Lower leg skin (tissue), 4 donors: ENCODE measurements around the gene RAD51B. TPM values are rescaled to one million over a fixed set of nuclear protein-coding genes. Genes with fewer than 3 reads are reported as not detected.
A peak's percentile ranks its signal among the peaks of the same experiment; 100 is the strongest.

Experiments
- DNase-seq, 2 donors: peaks; one replicate each; pipeline ENCODE4 v3.0.0-alpha.2; 2019; ENCODE audit warnings: low spot score in 2 of 2
- H3K4me3 ChIP-seq: fragments of 200-600 bp; sonication (generic); 2 replicates; pipeline ENCODE4 v1.5.1; 2017; ENCODE audit warnings: mild to moderate bottlenecking, low read depth; ENCODE audit not compliant: poor library complexity, severe bottlenecking
- POLR2A ChIP-seq, 2 donors: fragments of 450-650 bp; IDR thresholded peaks; one replicate each; pipeline ENCODE4 v1.6.1; 2016 to 2017; ENCODE audit warnings: antibody characterized with exemption in 2 of 2, mild to moderate bottlenecking in 1 of 2, moderate library complexity in 1 of 2
- WGBS, 2 donors: methylation state at CpG; one replicate each; pipeline ENCODE4 v1.1.5; 2018; 5-methylcytosine and 5-hydroxymethylcytosine counted together
- intact Hi-C: fragments of 100-400 bp; cut with DNase I; formaldehyde crosslinking; loops from one replicate; pipeline ENCODE4 v1.15.0; 2023; ENCODE audit warnings: low total_unique reads
- total RNA-seq, 4 donors: library from RNA; depleted of rRNA; stranded (reverse); fragments of >200 nt; gene quantifications; one replicate each; pipeline ENCODE4 v1.1.0, GENCODE V29; 2016
- TF ChIP-seq, protein P1 (sequence below), 3 donors: fragments of 450-650 bp; IDR thresholded peaks; one replicate each; pipeline ENCODE4 v1.5.1; 2016; ENCODE audit warnings: antibody characterized with exemption in 3 of 3, mild to moderate bottlenecking in 3 of 3, moderate library complexity in 2 of 3

Gene RAD51B
- total RNA-seq, 4 donors from 2014 or later: 6.1 to 27.2 (median 13.6) TPM

DNA sequence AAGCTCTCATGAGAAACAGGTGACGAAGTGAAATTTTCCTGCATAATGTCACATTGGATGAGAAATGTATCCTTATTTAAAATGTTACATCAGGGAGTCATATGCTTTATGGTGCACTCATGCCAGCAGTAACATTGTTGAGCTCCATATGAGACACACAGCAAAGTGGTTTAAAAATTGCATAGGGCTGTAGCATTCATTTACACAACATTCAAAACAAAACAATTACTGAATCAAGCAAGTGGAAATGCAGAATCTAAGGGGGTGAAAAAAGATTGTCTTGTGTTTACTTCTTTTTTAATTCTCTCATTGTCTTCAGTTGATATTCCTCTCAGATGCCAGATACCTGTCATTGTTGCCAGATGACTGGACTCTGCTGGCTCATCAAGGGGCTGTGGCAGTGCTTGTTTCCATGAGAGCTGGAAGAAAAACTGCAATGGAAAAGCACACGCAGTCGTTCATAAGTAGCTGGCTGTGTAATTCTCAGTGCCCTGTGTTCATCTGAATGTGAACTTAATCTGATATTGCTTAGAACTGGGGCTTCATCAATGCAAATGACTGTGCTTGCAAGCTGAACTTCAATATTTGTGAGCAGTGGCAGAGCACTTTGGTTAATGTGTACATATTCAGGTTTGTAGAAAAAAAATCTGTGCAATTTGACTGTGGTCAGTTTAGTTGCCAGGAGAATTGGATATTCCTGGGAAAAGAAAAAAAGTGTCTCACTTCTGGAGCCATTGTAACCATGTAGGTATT lies 305.6 kb downstream of the RAD51B start:
- WGBS, 2 donors: 33 to 41% methylated on average over 3 of the region's 3 CpGs
- TF ChIP-seq, protein P1, sequence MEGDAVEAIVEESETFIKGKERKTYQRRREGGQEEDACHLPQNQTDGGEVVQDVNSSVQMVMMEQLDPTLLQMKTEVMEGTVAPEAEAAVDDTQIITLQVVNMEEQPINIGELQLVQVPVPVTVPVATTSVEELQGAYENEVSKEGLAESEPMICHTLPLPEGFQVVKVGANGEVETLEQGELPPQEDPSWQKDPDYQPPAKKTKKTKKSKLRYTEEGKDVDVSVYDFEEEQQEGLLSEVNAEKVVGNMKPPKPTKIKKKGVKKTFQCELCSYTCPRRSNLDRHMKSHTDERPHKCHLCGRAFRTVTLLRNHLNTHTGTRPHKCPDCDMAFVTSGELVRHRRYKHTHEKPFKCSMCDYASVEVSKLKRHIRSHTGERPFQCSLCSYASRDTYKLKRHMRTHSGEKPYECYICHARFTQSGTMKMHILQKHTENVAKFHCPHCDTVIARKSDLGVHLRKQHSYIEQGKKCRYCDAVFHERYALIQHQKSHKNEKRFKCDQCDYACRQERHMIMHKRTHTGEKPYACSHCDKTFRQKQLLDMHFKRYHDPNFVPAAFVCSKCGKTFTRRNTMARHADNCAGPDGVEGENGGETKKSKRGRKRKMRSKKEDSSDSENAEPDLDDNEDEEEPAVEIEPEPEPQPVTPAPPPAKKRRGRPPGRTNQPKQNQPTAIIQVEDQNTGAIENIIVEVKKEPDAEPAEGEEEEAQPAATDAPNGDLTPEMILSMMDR (IDR thresholded peaks at IDR 0.05): no peak
- no peak for TF ChIP-seq POLR2A (IDR thresholded peaks at IDR 0.05)
- peak in 1 of 2 donors; percentile 76 for DNase-seq
- intact Hi-C loops: no loop called here
- no peak overlapping the region for H3K4me3 ChIP-seq

DNA sequence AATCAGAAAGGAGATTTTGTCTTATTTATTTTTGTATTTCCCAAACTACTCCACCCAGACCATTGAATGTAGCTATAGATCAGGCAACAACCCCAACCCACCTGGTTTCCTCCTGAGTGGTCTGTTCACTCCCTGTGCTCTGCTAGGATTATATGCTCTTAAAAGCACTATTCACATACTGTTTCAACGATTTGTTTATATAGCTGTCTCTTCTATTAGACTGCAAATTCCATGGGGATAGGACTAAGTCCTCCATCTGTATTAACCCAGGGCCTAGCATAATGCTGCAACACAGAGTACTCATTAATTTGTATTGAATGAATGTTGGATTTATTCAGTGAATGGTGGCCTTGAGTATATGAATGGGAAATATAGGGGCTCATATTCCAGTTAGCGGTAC lies 307.6 kb downstream of the RAD51B start:
- H3K4me3 ChIP-seq: no peak overlapping the region
- DNase-seq: no peak
- intact Hi-C loops: no loop called here
- WGBS, 2 donors: 83 to 87% methylated on average over 2 of the region's 2 CpGs
- TF ChIP-seq POLR2A (IDR thresholded peaks at IDR 0.05): no peak
- TF ChIP-seq, protein P1 (IDR thresholded peaks at IDR 0.05): no peak

DNA sequence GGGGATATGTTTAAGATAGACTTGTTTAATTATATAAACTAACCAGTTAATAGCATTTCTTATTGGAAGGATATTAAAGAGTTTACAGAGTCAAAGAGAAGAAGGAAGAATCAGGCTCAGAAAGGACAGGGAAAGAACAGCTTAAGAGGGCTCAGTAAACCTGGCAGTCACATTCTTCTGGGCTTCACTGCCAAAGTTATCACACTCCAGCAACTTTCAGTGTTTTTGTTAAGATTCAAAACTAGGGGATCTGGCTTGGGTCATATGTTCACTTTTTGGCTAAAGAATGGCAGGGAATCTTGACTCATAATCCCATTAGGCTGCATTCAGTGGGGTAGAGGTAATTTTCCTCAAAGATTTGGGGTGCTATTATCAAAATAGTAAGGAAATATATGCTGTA lies 312.3 kb downstream of the RAD51B start:
- H3K4me3 ChIP-seq: no peak overlapping the region
- TF ChIP-seq, protein P1 (IDR thresholded peaks at IDR 0.05): no peak
- no peak for TF ChIP-seq POLR2A (IDR thresholded peaks at IDR 0.05)
- DNase-seq: no peak
- intact Hi-C loops: no loop called here

DNA sequence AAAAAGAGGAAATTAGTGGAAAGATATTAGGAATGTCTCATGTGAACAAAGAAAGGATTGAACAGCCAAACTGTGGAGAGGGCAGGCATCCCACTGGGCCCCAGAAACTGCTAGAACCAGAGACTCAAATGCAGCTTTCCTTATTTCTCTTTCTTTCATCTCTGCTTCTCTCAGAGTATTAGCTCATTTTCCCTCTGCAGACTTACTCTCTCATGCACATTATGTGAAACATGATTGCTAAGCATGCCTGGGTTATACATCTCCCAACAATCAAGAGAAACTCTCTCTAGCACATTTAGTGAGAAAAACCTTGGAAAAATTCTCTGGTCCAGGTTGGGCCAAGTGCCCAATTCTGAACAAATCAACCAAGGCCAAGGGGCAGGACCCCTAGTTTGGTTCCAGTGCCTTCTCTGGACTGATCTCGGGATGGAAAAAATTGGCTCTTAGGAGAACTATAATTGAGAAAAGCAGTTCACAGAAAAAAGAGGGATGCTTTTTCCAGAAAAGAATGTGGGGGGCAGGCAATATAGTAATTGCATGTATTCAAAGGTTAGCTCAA lies 313.1 kb downstream of the RAD51B start:
- intact Hi-C loops: no loop called here
- H3K4me3 ChIP-seq: no peak overlapping the region
- TF ChIP-seq, protein P1 (IDR thresholded peaks at IDR 0.05): no peak
- TF ChIP-seq POLR2A (IDR thresholded peaks at IDR 0.05): no peak
- 70 to 72% methylated on average over 1 of the region's 1 CpG for WGBS, 2 donors
- no peak for DNase-seq

DNA sequence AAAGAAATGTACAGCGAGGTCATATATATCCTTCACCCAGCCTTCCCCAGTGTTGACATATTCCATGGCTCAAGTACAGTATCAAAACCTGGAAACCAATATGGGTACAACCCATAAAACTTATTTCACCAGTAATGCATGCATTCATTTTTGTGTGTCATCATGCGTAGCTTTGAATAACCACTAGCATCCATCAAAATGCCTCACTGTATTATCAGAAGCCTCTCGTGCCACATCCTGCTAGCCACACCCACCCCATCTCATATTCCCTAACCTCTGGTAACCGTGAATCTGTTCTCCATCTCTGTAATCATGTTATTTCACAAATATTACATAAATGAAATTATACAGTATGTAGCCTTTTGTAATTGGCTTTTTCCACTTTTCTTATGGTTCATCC lies 314.3 kb downstream of the RAD51B start:
- 89 to 94% methylated on average over 4 of the region's 4 CpGs for WGBS, 2 donors
- no peak overlapping the region for H3K4me3 ChIP-seq
- intact Hi-C loops: no loop called here
- DNase-seq: no peak
- TF ChIP-seq, protein P1 (IDR thresholded peaks at IDR 0.05): no peak
- TF ChIP-seq POLR2A (IDR thresholded peaks at IDR 0.05): no peak
